ENCODE data around the gene RAI1.

Gene RAI1

GRCh38 chr17:17788967-17789366 is 107.7 kb downstream of the RAI1 start:
- DNase-seq, result no peak

- DNase-seq, result no peak
Observed at GRCh38 chr17:17789410-17789809, 108.2 kb downstream of the RAI1 start.

GRCh38 chr17:17789828-17790636 is 108.8 kb downstream of the RAI1 start:
- no peak for DNase-seq

GRCh38 chr17:17790637-17791464 is 109.6 kb downstream of the RAI1 start:
- no peak for DNase-seq

- no peak for DNase-seq
Observed at GRCh38 chr17:17792037-17792550, 110.8 kb downstream of the RAI1 start.

- no peak for DNase-seq
Observed at GRCh38 chr17:17792551-17793377, 111.5 kb downstream of the RAI1 start.

- no peak for DNase-seq
Observed at GRCh38 chr17:17793378-17794214, 112.3 kb downstream of the RAI1 start.

GRCh38 chr17:17794382-17794781 is 113.1 kb downstream of the RAI1 start:
- DNase-seq, result no peak

- no peak for DNase-seq
Observed at GRCh38 chr17:17795296-17795695, 114.0 kb downstream of the RAI1 start.

- DNase-seq, result no peak
Observed at GRCh38 chr17:17795946-17796786, 114.9 kb downstream of the RAI1 start.

- DNase-seq, result no peak
Observed at GRCh38 chr17:17796787-17797061, 115.5 kb downstream of the RAI1 start.

- no peak for DNase-seq
Observed at GRCh38 chr17:17797119-17797809, 116.0 kb downstream of the RAI1 start.

- no peak for DNase-seq
Observed at GRCh38 chr17:17798010-17798556, 116.8 kb downstream of the RAI1 start.

- DNase-seq, result no peak
Observed at GRCh38 chr17:17798573-17799255, 117.5 kb downstream of the RAI1 start.

GRCh38 chr17:17800504-17801021 is 119.3 kb downstream of the RAI1 start:
- no peak for DNase-seq

GRCh38 chr17:17801800-17802481 is 120.7 kb downstream of the RAI1 start:
- no peak for DNase-seq

- DNase-seq, result no peak
Observed at GRCh38 chr17:17804007-17804406, 122.7 kb downstream of the RAI1 start.

- no peak for DNase-seq
Observed at GRCh38 chr17:17805575-17805974, 124.3 kb downstream of the RAI1 start.

GRCh38 chr17:17806035-17806434 is 124.8 kb downstream of the RAI1 start:
- DNase-seq, result no peak

All from NCI-H187 treated with DMSO at 0.1 percent for 48 hours (cell line).